Stimulated activated CD4-positive, alpha-beta T cell treated with anti-CD3 and anti-CD28 coated beads, TNF-alpha, amount 100 ng/mL, for 1 hour (primary cell): ENCODE data around the gene GATA6.
"Not testable (repeated sequence)": the region's sequence is repeated elsewhere in the genome, so short reads cannot be mapped to it uniquely, and the experiment has no call there.

ENCODE experiments used
- DNase-seq, 3 donors: peaks; one replicate each; pipeline ENCODE4 v3.0.0-alpha.2; 2020; ENCODE audit warnings: low read depth in 3 of 3, low spot score in 1 of 3

The GATA6 gene

GRCh38 chr18:22180722-22181121 lies 11.3 kb downstream of the GATA6 start:
- no peak for DNase-seq

- DNase-seq, result no peak
These were observed 13.7 kb downstream of the GATA6 start for GRCh38 chr18:22182884-22183697.

GRCh38 chr18:22183698-22184170 lies 14.3 kb downstream of the GATA6 start:
- no peak for DNase-seq

- DNase-seq, result not testable (repeated sequence)
These were observed 15.2 kb downstream of the GATA6 start for GRCh38 chr18:22184573-22184972.

GRCh38 chr18:22185273-22185672 lies 15.9 kb downstream of the GATA6 start:
- no peak for DNase-seq

GRCh38 chr18:22185771-22186386 lies 16.5 kb downstream of the GATA6 start:
- no peak for DNase-seq

- DNase-seq, result no peak
These were observed 17.1 kb downstream of the GATA6 start for GRCh38 chr18:22186484-22186971.

- no peak for DNase-seq
These were observed 19.3 kb downstream of the GATA6 start for GRCh38 chr18:22188559-22189267.

GRCh38 chr18:22189449-22190166 lies 20.2 kb downstream of the GATA6 start:
- DNase-seq, result no peak

GRCh38 chr18:22191346-22191695 lies 21.9 kb downstream of the GATA6 start:
- no peak for DNase-seq

- DNase-seq, result no peak
These were observed 22.5 kb downstream of the GATA6 start for GRCh38 chr18:22191923-22192322.

- no peak for DNase-seq
These were observed 24.1 kb downstream of the GATA6 start for GRCh38 chr18:22193466-22193865.

GRCh38 chr18:22194151-22194598 lies 24.8 kb downstream of the GATA6 start:
- DNase-seq, result no peak

GRCh38 chr18:22195052-22195451 lies 25.7 kb downstream of the GATA6 start:
- DNase-seq, result no peak

GRCh38 chr18:22196943-22197342 lies 27.6 kb downstream of the GATA6 start:
- DNase-seq, result not testable (repeated sequence)

GRCh38 chr18:22197668-22198067 lies 28.3 kb downstream of the GATA6 start:
- no peak for DNase-seq

- no peak for DNase-seq
These were observed 28.8 kb downstream of the GATA6 start for GRCh38 chr18:22198163-22198562.

- no peak for DNase-seq
These were observed 29.6 kb downstream of the GATA6 start for GRCh38 chr18:22199005-22199404.

- DNase-seq, result no peak
These were observed 31.3 kb downstream of the GATA6 start for GRCh38 chr18:22200611-22201225.

GRCh38 chr18:22203035-22203434 lies 33.6 kb downstream of the GATA6 start:
- no peak for DNase-seq
